Measurements from ENCODE around the gene LPIN1.

Gene LPIN1

GRCh38 chr2:11765501-11765900 lies 19.1 kb downstream of the LPIN1 start:
- DNase-seq, result no peak

GRCh38 chr2:11766016-11766415 lies 19.6 kb downstream of the LPIN1 start:
- no peak for DNase-seq

GRCh38 chr2:11767779-11768178 lies 21.3 kb downstream of the LPIN1 start:
- DNase-seq, result no peak

- no peak for DNase-seq
Measured at GRCh38 chr2:11768946-11769345, 22.5 kb downstream of the LPIN1 start.

- DNase-seq, result no peak
Measured at GRCh38 chr2:11769516-11769915, 23.1 kb downstream of the LPIN1 start.

- DNase-seq, result no peak
Measured at GRCh38 chr2:11770531-11771188, 24.2 kb downstream of the LPIN1 start.

- no peak for DNase-seq
Measured at GRCh38 chr2:11771971-11772615, 25.7 kb downstream of the LPIN1 start.

GRCh38 chr2:11773111-11773510 lies 26.7 kb downstream of the LPIN1 start:
- no peak for DNase-seq

GRCh38 chr2:11773747-11774525 lies 27.5 kb downstream of the LPIN1 start:
- no peak for DNase-seq

GRCh38 chr2:11774600-11774999 lies 28.2 kb downstream of the LPIN1 start:
- no peak for DNase-seq

- DNase-seq, result no peak
Measured at GRCh38 chr2:11775384-11775783, 29.0 kb downstream of the LPIN1 start.

- DNase-seq, result peak; percentile 16
Measured at GRCh38 chr2:11777066-11777782, 30.8 kb downstream of the LPIN1 start.

- no peak for DNase-seq
Measured at GRCh38 chr2:11777886-11778415, 31.5 kb downstream of the LPIN1 start.

GRCh38 chr2:11778416-11778815 lies 32.0 kb downstream of the LPIN1 start:
- DNase-seq, result no peak

GRCh38 chr2:11778923-11779757 lies 32.7 kb downstream of the LPIN1 start:
- DNase-seq, result no peak

- no peak for DNase-seq
Measured at GRCh38 chr2:11781602-11782001, 35.2 kb downstream of the LPIN1 start.

- DNase-seq, result no peak
Measured at GRCh38 chr2:11784280-11784679, 37.8 kb downstream of the LPIN1 start.

GRCh38 chr2:11784747-11785610 lies 38.5 kb downstream of the LPIN1 start:
- no peak for DNase-seq

- DNase-seq, result no peak
Measured at GRCh38 chr2:11785611-11785940, 39.1 kb downstream of the LPIN1 start.

- no peak for DNase-seq
Measured at GRCh38 chr2:11786191-11786590, 39.8 kb downstream of the LPIN1 start.

- no peak for DNase-seq
Measured at GRCh38 chr2:11786592-11786991, 40.2 kb downstream of the LPIN1 start.
